CD4-positive, alpha-beta T cell (primary cell): Measurements from ENCODE around the gene PLD4. TPM values are rescaled to one million over a fixed set of nuclear protein-coding genes. Genes with fewer than 3 reads are reported as not detected.

ENCODE experiments used
- ATAC-seq: fragments of 200-7000 bp; cut with Tn5 transposase; one replicate; pipeline ENCODE4 v1.10.0; 2022; ENCODE audit warnings: mild to moderate bottlenecking; ENCODE audit not compliant: poor library complexity
- CTCF ChIA-PET: fragments of 350-600 bp; sonication (Branson Sonifier 250); formaldehyde crosslinking; loops from one replicate; lab custom pipeline; 2021; ENCODE audit warnings: antibody characterized with exemption, inconsistent platforms; lab: Charles Lee
- POLR2A ChIA-PET: fragments of 350-600 bp; sonication (Branson Sonifier 250); formaldehyde crosslinking; loops from one replicate; lab custom pipeline; 2021; ENCODE audit warnings: antibody characterized with exemption, inconsistent platforms; lab: Charles Lee
- DNase-seq, 14 experiments: peaks; one replicate each; pipeline ENCODE4 v3.0.0-alpha.2; 2013 to 2020; ENCODE audit warnings: mixed read lengths in 2 of 14
- H3K27ac ChIP-seq, 2 donors: one replicate each; pipeline versions ENCODE4 v1.5.1 to v1.7.0; 2013; ENCODE audit warnings: low read length in 2 of 2, low read depth in 1 of 2, mild to moderate bottlenecking in 1 of 2
- H3K27me3 ChIP-seq, 2 experiments: 1 replicate in 1 of 2; 2 replicates in 1 of 2; pipeline versions ENCODE4 v1.6.1 to v1.7.0; 2013; ENCODE audit warnings: low read length in 2 of 2, control low read depth in 1 of 2, mild to moderate bottlenecking in 1 of 2, moderate library complexity in 1 of 2; ENCODE audit not compliant: insufficient read depth in 2 of 2, control insufficient read depth in 1 of 2
- H3K36me3 ChIP-seq: one replicate; pipeline ENCODE4 v1.6.1; 2013; ENCODE audit warnings: low read length, control low read depth; ENCODE audit not compliant: insufficient read depth
- H3K4me1 ChIP-seq: one replicate; pipeline ENCODE4 v1.6.1; 2013; ENCODE audit warnings: low read length, control low read depth; ENCODE audit not compliant: insufficient read depth
- H3K4me3 ChIP-seq: one replicate; pipeline ENCODE4 v1.5.1; 2013; ENCODE audit warnings: mild to moderate bottlenecking, low read length, moderate library complexity
- H3K9me3 ChIP-seq, 2 experiments: 1 replicate in 1 of 2; 2 replicates in 1 of 2; pipeline versions ENCODE4 v1.6.1 to v1.7.0; 2013; ENCODE audit warnings: low read length in 2 of 2, mild to moderate bottlenecking in 2 of 2, control low read depth in 1 of 2, moderate library complexity in 1 of 2; ENCODE audit not compliant: control insufficient read depth in 1 of 2, insufficient read depth in 1 of 2
- H3K27ac Mint-ChIP-seq: one replicate; pipeline ENCODE4 v1.8.0; 2020; ENCODE audit warnings: mixed read lengths
- H3K27me3 Mint-ChIP-seq: one replicate; pipeline ENCODE4 v1.8.0; 2021; ENCODE audit warnings: mixed read lengths
- H3K36me3 Mint-ChIP-seq: one replicate; pipeline ENCODE4 v1.8.0; 2021; ENCODE audit warnings: low read depth, mixed read lengths
- H3K4me1 Mint-ChIP-seq: one replicate; pipeline ENCODE4 v1.8.0; 2021; ENCODE audit warnings: low read depth, mixed read lengths
- H3K4me3 Mint-ChIP-seq: one replicate; pipeline ENCODE4 v1.8.0; 2020; ENCODE audit warnings: mild to moderate bottlenecking, mixed read lengths
- H3K9me3 Mint-ChIP-seq: one replicate; pipeline ENCODE4 v1.8.0; 2020; ENCODE audit warnings: mixed read lengths
- CTCF ChIP-seq: fragments of 200-600 bp; IDR thresholded peaks from one replicate; pipeline ENCODE4 v1.8.0; 2022; ENCODE audit warnings: antibody characterized with exemption, mild to moderate bottlenecking
- intact Hi-C, 2 experiments: fragments of 100-400 bp; cut with DNase I in 1 of 2; cut with micrococcal nuclease in 1 of 2; formaldehyde crosslinking; loops; one replicate each; pipeline versions ENCODE4 v1.15.1 to v1.9.0; 2023 to 2025; cut with DNase I, micrococcal nuclease
- total RNA-seq, 174 experiments: library from RNA in 2 of 174; stranded (reverse) in 2 of 174; gene quantifications; one replicate each; pipeline ENCODE4 v1.2.3 and lab custom pipeline; 2021 to 2026

Gene PLD4
- total RNA-seq, 2 experiments from 2014 or later: 1.6 to 2.1 TPM

- Histone ChIP-seq H3K4me3 (no peak overlapping the region), H3K36me3 (no peaks in the 10 kb centered on the region), H3K4me1 (no peaks in the 10 kb centered on the region), H3K9me3 (no peaks in the 10 kb centered on the region), H3K27me3 (peaks cover 0 to 5% of the 10 kb centered on the region in 2 experiments), H3K27ac (no peak overlapping the region)
- ATAC-seq (peak; percentile 98), DNase-seq (peak in 7 of 14 experiments; percentile 12 to 67 (median 35))
- Mint-ChIP-seq H3K27ac (no peak overlapping the region), H3K4me1 (no peaks in the 10 kb centered on the region), H3K9me3 (no peaks in the 10 kb centered on the region), H3K36me3 (no peaks in the 10 kb centered on the region), H3K27me3 (no peaks in the 10 kb centered on the region), H3K4me3 (no peak overlapping the region)
- TF ChIP-seq CTCF: no peak
- CTCF ChIA-PET: no interaction called here
- intact Hi-C loops: no loop called here
- POLR2A ChIA-PET: no interaction called here
Measured at GRCh38 chr14:104876251-104876699, 48.4 kb upstream of the PLD4 start.

DNA sequence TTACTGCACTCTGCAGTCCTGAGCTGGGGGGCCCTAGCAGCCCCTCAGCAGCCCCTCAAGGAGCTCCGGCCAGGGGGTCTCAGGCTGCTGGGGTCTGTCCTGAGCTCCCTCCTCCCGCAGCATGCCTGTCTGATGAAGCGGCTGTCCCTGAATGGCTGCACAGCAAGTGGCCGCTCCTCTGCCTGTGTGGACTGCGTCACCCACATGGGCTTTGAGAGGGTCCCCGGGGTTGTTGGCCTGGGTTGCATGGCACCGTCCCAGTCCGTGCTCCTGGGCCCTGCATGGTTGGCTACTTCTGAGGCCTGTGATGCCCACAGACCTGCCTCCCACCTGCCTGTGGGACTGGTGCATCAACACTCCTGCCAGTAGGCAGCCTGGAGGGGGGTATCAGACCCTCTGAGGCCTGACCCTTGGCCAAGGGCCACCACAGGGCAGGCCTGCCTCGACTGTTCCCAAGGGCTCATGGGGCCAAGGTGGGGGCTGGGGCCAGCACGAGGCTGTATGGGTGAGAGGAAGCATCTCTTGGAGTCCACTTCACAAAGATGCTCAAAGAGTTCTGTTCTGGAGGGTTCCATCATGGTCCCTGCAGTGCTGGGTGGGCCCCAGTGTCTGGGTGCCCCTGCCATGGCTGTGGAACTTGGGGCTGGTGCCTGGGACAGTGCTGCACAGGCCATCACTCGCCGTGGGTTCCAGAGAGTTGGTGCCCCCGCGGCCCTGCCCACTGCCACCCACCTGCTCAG is 47.4 kb upstream of the PLD4 start:
- ChIA-PET POLR2A (no interaction called here), CTCF (no interaction called here)
- Mint-ChIP-seq H3K4me1 (no peaks in the 10 kb centered on the region), H3K27me3 (no peaks in the 10 kb centered on the region), H3K9me3 (no peaks in the 10 kb centered on the region), H3K27ac (no peak overlapping the region), H3K4me3 (no peak overlapping the region), H3K36me3 (no peaks in the 10 kb centered on the region)
- DNase-seq (no peak), ATAC-seq (no peak)
- no peaks in the 10 kb centered on the region for H3K4me1 ChIP-seq
- H3K27ac ChIP-seq: no peak overlapping the region
- no peaks in the 10 kb centered on the region for H3K9me3 ChIP-seq
- H3K36me3 ChIP-seq: no peaks in the 10 kb centered on the region
- intact Hi-C loops: no loop called here
- no peak for TF ChIP-seq CTCF
- peaks cover 0 to 5% of the 10 kb centered on the region in 2 experiments for H3K27me3 ChIP-seq
- H3K4me3 ChIP-seq: no peak overlapping the region

DNA sequence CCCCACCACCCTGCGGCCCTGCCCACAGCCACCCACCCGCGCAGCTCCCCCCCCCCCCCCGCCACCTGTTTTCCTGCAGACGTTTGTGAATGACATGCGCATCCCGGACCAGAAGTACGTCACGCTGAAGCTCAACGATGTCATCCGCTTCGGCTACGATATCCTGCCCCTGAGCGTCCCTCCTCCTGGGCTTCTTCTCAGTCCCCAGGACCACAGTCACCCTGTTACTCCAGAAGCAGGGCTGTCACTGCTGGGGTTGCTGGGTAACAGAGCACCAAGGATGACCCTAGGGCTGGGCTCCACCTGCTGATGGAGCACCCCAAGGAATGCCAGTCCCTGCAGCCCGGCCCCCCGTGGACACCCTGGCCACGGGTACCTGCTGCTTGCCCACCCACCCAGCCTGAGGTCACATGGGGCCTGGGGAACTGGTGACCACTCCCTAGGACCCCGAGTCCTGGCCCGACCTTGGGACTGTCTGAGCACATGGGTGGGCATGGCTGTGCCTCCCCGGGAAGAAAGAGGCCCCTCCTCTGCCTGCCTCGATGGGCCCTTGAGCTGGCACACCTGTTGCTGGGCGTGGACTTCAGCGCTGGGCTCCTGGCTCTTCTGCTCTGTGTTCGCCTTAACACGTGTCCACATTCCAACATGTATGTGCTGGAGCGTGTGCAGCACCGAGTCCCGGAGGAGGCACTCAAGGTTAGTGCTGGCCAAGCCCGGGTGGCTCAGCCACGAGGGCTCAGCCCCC is 46.7 kb upstream of the PLD4 start:
- ChIA-PET POLR2A (no interaction called here), CTCF (no interaction called here)
- no peak for TF ChIP-seq CTCF
- no peaks in the 10 kb centered on the region for H3K36me3 Mint-ChIP-seq
- no peak overlapping the region for H3K27ac Mint-ChIP-seq
- ATAC-seq (no peak), DNase-seq (no peak)
- no peak overlapping the region for H3K4me3 Mint-ChIP-seq
- H3K9me3 ChIP-seq: no peaks in the 10 kb centered on the region
- H3K27ac ChIP-seq: no peak overlapping the region
- H3K4me1 Mint-ChIP-seq: no peaks in the 10 kb centered on the region
- no peaks in the 10 kb centered on the region for H3K9me3 Mint-ChIP-seq
- H3K4me3 ChIP-seq: no peak overlapping the region
- H3K27me3 ChIP-seq: peaks cover 0 to 5% of the 10 kb centered on the region in 2 experiments
- no peaks in the 10 kb centered on the region for H3K4me1 ChIP-seq
- no peaks in the 10 kb centered on the region for H3K27me3 Mint-ChIP-seq
- intact Hi-C loops: no loop called here
- H3K36me3 ChIP-seq: no peaks in the 10 kb centered on the region
